ENCODE data around the gene LEMD1.
"Not testable (repeated sequence)": the region's sequence is repeated elsewhere in the genome, so short reads cannot be mapped to it uniquely, and the experiment has no call there.

The LEMD1 gene

GRCh38 chr1:205410581-205411298 is 11.1 kb downstream of the LEMD1 start:
- TF ChIP-seq Cebpa-rat (IDR thresholded peaks at IDR 0.05): no peak
- Histone ChIP-seq H3K9ac (no peak overlapping the region), H3K4me3 (no peak overlapping the region), H3K27me3 (no peaks in the 10 kb centered on the region), H4K20me1 (no peaks in the 10 kb centered on the region), H3K9me3 (peaks cover 5% of the 10 kb centered on the region; the same call in 1 of the 2 replicates), H3K4me1 (no peaks in the 10 kb centered on the region), H3K36me3 (no peaks in the 10 kb centered on the region), H3K4me2 (no peak overlapping the region), H3K27ac (no peak overlapping the region)

DNA sequence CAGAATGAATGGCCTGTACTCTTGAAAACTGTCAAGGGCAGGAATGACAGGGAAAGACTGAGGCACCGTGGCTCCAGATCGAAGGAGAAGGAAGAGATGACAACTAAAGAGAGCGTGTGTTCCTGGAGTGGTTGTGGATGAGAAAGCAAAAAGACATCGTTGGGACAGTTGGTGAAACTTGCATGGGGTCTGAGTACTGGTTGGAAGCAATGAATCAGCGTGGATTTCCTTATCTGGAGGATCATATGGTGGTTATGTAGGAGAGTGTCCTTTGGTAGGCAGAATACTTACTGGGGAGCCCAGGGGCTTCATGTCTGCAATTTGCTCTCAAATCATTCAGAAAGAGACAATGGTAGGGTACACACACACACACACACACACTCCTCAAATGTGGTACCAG is 13.9 kb downstream of the LEMD1 start:
- Histone ChIP-seq H3K4me1 (no peaks in the 10 kb centered on the region), H3K4me3 (no peak overlapping the region), H3K4me2 (no peak overlapping the region), H3K27me3 (no peaks in the 10 kb centered on the region), H3K9me3 (peaks cover 5% of the 10 kb centered on the region; the same call in 1 of the 2 replicates), H4K20me1 (no peaks in the 10 kb centered on the region), H3K27ac (no peak overlapping the region), H3K36me3 (no peaks in the 10 kb centered on the region), H3K9ac (no peak overlapping the region)
- TF ChIP-seq Cebpa-rat (IDR thresholded peaks at IDR 0.05): no peak

DNA sequence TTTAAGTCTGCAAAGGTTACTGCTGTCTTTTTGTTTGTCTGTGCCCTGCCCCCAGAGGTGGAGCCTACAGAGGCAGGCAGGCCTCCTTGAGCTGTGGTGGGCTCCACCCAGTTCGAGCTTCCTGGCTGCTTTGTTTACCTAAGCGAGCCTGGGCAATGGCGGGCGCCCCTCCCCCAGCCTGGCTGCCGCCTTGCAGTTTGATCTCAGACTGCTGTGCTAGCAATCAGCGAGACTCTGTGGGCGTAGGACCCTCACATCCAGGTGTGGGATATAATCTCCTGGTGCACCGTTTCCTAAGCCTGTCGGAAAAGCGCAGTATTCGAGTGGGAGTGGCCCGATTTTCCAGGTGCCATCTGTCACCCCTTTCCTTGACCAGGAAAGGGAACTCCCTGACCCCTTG is 15.6 kb downstream of the LEMD1 start:
- H3K9ac ChIP-seq, H3K4me3 ChIP-seq, H3K27me3 ChIP-seq, H3K4me2 ChIP-seq, H4K20me1 ChIP-seq, H3K9me3 ChIP-seq, H3K4me1 ChIP-seq, H3K36me3 ChIP-seq, H3K27ac ChIP-seq: not testable (repeated sequence)

DNA sequence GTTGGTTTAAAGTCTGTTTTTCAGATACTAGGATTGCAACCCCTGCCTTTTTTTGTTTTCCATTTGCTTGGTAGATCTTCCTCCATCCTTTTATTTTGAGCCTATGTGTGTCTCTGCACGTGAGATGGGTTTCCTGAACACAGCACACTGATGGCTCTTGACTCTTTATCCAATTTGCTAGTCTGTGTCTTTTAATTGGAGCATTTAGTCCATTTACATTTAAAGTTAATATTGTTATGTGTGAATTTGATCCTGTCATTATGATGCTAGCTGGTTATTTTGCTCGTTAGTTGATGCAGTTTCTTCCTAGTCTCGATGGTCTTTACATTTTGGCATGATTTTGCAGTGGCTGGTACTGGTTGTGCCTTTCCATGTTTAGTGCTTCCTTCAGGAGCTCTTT is 17.4 kb downstream of the LEMD1 start:
- not testable (repeated sequence) for H3K9ac ChIP-seq, H3K4me1 ChIP-seq, H3K4me3 ChIP-seq, H3K27ac ChIP-seq, H4K20me1 ChIP-seq, H3K4me2 ChIP-seq, H3K36me3 ChIP-seq, H3K27me3 ChIP-seq, H3K9me3 ChIP-seq

GRCh38 chr1:205398586-205398985 is 23.3 kb downstream of the LEMD1 start:
- Histone ChIP-seq H3K27ac (no peak overlapping the region), H3K27me3 (no peaks in the 10 kb centered on the region), H3K9ac (no peak overlapping the region), H3K4me2 (no peak overlapping the region), H3K4me1 (peaks cover 8% of the 10 kb centered on the region; the same call in 1 of the 2 replicates), H3K4me3 (no peak overlapping the region), H3K9me3 (peaks cover 9% of the 10 kb centered on the region; the same call in 1 of the 2 replicates), H3K36me3 (no peaks in the 10 kb centered on the region), H4K20me1 (no peaks in the 10 kb centered on the region)
- TF ChIP-seq Cebpa-rat (IDR thresholded peaks at IDR 0.05): no peak

DNA sequence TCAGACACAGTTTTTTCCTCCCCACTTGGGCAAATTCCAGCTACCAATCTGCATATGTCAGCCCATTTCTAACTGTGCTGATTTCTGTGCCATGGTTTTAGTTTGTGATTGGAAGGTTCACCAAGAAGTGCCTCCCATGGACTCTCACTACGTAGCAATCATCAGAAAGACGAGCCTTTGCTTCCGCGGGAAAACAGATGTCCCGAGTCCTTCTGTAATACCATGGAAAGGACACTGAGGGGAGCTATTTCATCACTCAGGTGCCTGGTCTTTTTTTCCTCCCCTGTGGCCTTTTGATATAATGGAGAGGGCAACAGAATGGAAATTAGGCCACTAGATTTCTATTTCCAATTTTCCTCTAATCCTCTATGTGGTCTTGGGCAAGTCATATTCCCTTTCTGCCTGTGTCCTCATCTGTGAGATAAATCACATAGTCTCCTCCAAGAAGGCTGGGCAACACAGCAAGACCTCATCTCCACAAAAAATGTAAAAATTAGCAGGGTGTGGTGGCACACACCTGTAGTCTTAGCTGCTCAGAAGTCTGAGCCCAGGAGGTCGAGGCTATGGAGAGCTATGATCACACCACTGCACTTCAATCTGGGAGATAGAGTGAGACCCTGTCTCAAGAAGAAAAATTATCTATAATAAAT is 24.8 kb downstream of the LEMD1 start:
- Histone ChIP-seq H3K27ac (no peak overlapping the region), H3K4me2 (peak overlapping the region; percentile 10; the same call in 1 of the 2 replicates), H3K9ac (no peak overlapping the region), H3K4me3 (no peak overlapping the region), H4K20me1 (no peaks in the 10 kb centered on the region), H3K4me1 (peaks cover 8% of the 10 kb centered on the region; the same call in 1 of the 2 replicates), H3K36me3 (no peaks in the 10 kb centered on the region), H3K9me3 (peaks cover 9% of the 10 kb centered on the region; the same call in 1 of the 2 replicates), H3K27me3 (no peaks in the 10 kb centered on the region)
- no peak for TF ChIP-seq Cebpa-rat (IDR thresholded peaks at IDR 0.05)

DNA sequence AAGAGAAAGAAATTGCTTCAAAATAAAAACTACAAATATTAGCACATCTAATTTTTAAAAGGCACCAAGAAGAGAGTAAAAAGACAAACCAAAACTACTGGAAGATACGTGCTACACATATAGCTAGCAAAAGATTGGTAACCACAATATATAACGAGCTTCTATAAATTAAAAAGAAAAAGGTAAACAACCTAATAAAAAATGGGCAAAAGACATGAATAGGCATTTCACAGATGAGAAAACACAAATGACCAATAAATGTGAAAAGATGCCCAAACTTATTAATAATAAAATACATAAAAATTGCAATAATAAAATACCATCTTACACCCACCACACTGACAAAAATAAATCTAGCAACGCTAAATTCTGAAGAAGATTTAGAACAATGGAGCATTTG is 26.2 kb downstream of the LEMD1 start:
- Histone ChIP-seq H3K36me3 (no peaks in the 10 kb centered on the region), H3K4me2 (no peak overlapping the region), H3K9ac (no peak overlapping the region), H3K9me3 (peaks cover 9% of the 10 kb centered on the region; the same call in 1 of the 2 replicates), H3K4me1 (peaks cover 8% of the 10 kb centered on the region; the same call in 1 of the 2 replicates), H4K20me1 (no peaks in the 10 kb centered on the region), H3K4me3 (no peak overlapping the region), H3K27me3 (no peaks in the 10 kb centered on the region), H3K27ac (no peak overlapping the region)
- no peak for TF ChIP-seq Cebpa-rat (IDR thresholded peaks at IDR 0.05)

DNA sequence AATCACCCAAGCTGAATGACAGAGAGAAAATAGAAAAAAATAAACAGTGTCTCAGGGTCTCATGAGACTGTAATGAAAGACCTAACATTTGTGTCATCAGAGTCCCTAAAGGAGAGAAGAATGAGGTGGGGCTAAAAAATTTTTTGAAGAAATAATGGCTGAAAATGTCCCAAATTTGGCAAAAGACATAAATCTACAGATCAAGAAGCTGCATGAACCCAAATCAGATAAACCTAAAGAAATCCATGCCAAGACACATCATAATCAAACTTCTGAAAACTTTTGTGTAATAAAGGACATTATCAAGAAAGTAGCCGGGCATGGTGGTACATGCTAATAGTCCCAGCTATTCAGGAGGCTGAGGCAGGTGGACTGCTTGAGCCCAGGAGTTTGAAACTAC is 29.2 kb downstream of the LEMD1 start:
- H3K36me3 ChIP-seq: no peaks in the 10 kb centered on the region
- H3K4me3 ChIP-seq: no peak overlapping the region
- H3K27me3 ChIP-seq: no peaks in the 10 kb centered on the region
- TF ChIP-seq Cebpa-rat (IDR thresholded peaks at IDR 0.05): no peak
- no peak overlapping the region for H3K27ac ChIP-seq
- H3K9ac ChIP-seq: no peak overlapping the region
- no peak overlapping the region for H3K4me2 ChIP-seq
- H3K9me3 ChIP-seq: peaks cover 9% of the 10 kb centered on the region; the same call in 1 of the 2 replicates
- peaks cover 8% of the 10 kb centered on the region; the same call in 1 of the 2 replicates for H3K4me1 ChIP-seq
- no peaks in the 10 kb centered on the region for H4K20me1 ChIP-seq

- TF ChIP-seq Cebpa-rat (IDR thresholded peaks at IDR 0.05): no peak
- Histone ChIP-seq H3K9me3 (peaks cover 9% of the 10 kb centered on the region; the same call in 1 of the 2 replicates), H3K9ac (no peak overlapping the region), H3K4me1 (no peaks in the 10 kb centered on the region), H4K20me1 (no peaks in the 10 kb centered on the region), H3K27ac (no peak overlapping the region), H3K36me3 (no peaks in the 10 kb centered on the region), H3K4me3 (no peak overlapping the region), H3K27me3 (no peaks in the 10 kb centered on the region), H3K4me2 (no peak overlapping the region)
Measured at GRCh38 chr1:205391386-205391785, 30.5 kb downstream of the LEMD1 start.

DNA sequence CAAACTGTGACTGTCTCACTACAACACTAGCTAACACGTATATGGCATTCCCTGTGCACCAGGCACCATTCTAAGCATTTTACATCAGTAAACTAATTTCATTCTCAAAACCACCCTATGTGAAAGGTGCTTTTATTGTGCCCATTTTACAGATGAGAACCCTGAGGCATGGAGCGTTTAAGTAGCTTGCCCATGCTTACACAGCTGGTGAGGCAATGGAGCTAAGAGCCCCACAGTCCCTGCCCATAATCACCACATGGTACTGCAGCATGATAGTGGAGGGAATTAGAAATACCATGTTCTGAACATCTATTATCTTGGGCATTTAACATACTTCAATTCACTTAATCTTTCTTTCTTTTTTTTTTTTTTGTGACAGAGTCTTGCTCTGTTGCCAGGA is 34.0 kb downstream of the LEMD1 start:
- H3K27me3 ChIP-seq: no peaks in the 10 kb centered on the region

GRCh38 chr1:205382990-205383389 is 38.9 kb downstream of the LEMD1 start:
- H3K36me3 ChIP-seq, H3K4me3 ChIP-seq, H3K27ac ChIP-seq, H3K4me1 ChIP-seq, H4K20me1 ChIP-seq, H3K9ac ChIP-seq, H3K9me3 ChIP-seq, H3K4me2 ChIP-seq, H3K27me3 ChIP-seq: not testable (repeated sequence)

More for the DNA sequence above, 34.0 kb downstream of the LEMD1 start:
- Histone ChIP-seq H3K4me3 (no peak overlapping the region), H3K4me1 (peaks cover 9% of the 10 kb centered on the region), H3K36me3 (no peaks in the 10 kb centered on the region), H3K9me3 (no peaks in the 10 kb centered on the region), H3K9ac (no peak overlapping the region), H3K4me2 (no peak overlapping the region), H4K20me1 (no peaks in the 10 kb centered on the region), H3K27ac (no peak overlapping the region)
- no peak for TF ChIP-seq Cebpa-rat (IDR thresholded peaks at IDR 0.05)

All from BLaER1 (cell line).